ENCODE measurements around the gene PARVG.

PARVG gene

GRCh38 chr22:44199866-44200265, 19.1 kb downstream of the PARVG start:
- DNase-seq = no peak

- no peak for DNase-seq
Measured at GRCh38 chr22:44200451-44200850, 19.7 kb downstream of the PARVG start.

- DNase-seq = no peak
Measured at GRCh38 chr22:44200855-44201550, 20.3 kb downstream of the PARVG start.

- DNase-seq = no peak
Measured at GRCh38 chr22:44201665-44202064, 20.9 kb downstream of the PARVG start.

GRCh38 chr22:44202261-44202789, 21.6 kb downstream of the PARVG start:
- no peak for DNase-seq

GRCh38 chr22:44203203-44203602, 22.5 kb downstream of the PARVG start:
- DNase-seq = no peak

GRCh38 chr22:44204739-44205515, 24.2 kb downstream of the PARVG start:
- DNase-seq = no peak

- DNase-seq = no peak
Measured at GRCh38 chr22:44205516-44206329, 25.0 kb downstream of the PARVG start.

GRCh38 chr22:44206330-44206645, 25.6 kb downstream of the PARVG start:
- DNase-seq = no peak

- DNase-seq = no peak
Measured at GRCh38 chr22:44206696-44207095, 26.0 kb downstream of the PARVG start.

- no peak for DNase-seq
Measured at GRCh38 chr22:44207173-44207980, 26.7 kb downstream of the PARVG start.

- DNase-seq = no peak
Measured at GRCh38 chr22:44207981-44208317, 27.2 kb downstream of the PARVG start.

- no peak for DNase-seq
Measured at GRCh38 chr22:44209343-44209742, 28.6 kb downstream of the PARVG start.

- no peak for DNase-seq
Measured at GRCh38 chr22:44210722-44211121, 30.0 kb downstream of the PARVG start.

GRCh38 chr22:44211256-44211945, 30.7 kb downstream of the PARVG start:
- DNase-seq = no peak

- no peak for DNase-seq
Measured at GRCh38 chr22:44211946-44212930, 31.5 kb downstream of the PARVG start.

- DNase-seq = no peak
Measured at GRCh38 chr22:44212936-44213335, 32.2 kb downstream of the PARVG start.

GRCh38 chr22:44213489-44214043, 32.8 kb downstream of the PARVG start:
- no peak for DNase-seq

GRCh38 chr22:44214187-44214586, 33.5 kb downstream of the PARVG start:
- DNase-seq = no peak

GRCh38 chr22:44214764-44215163, 34.0 kb downstream of the PARVG start:
- DNase-seq = no peak

- DNase-seq = no peak
Measured at GRCh38 chr22:44215287-44215686, 34.6 kb downstream of the PARVG start.
